Measurements from ENCODE around the gene OR14C36. TPM values are rescaled to one million over a fixed set of nuclear protein-coding genes. Genes with fewer than 3 reads are reported as not detected.

OR14C36 gene
- total RNA-seq, 4 donors from 2014 or later: not detected

- Histone ChIP-seq H3K36me3 (no peaks in the 10 kb centered on the region), H3K27me3 (no peaks in the 10 kb centered on the region), H3K27ac (no peak overlapping the region), H3K4me3 (no peak overlapping the region), H3K9me3 (no peaks in the 10 kb centered on the region), H3K4me1 (no peaks in the 10 kb centered on the region)
- ATAC-seq: no peak
- TF ChIP-seq EP300 (IDR thresholded peaks at IDR 0.05) (no peak), CTCF (IDR thresholded peaks at IDR 0.05) (no peak), POLR2AphosphoS5 (IDR thresholded peaks at IDR 0.05) (no peak), POLR2A (IDR thresholded peaks at IDR 0.05) (no peak)
- 75 to 80% methylated on average over 1 to 5 of the region's 5 CpGs for WGBS, 2 donors (ENCODE audit: low coverage in 1 of 2)
Observed at GRCh38 chr1:248372394-248372793, 23.8 kb downstream of the OR14C36 start.

- H3K9me3 ChIP-seq: no peaks in the 10 kb centered on the region
- WGBS, 2 donors (ENCODE audit: low coverage in 1 of 2): no CpG with 5 or more reads among the region's 4 CpGs
- no peak overlapping the region for H3K4me3 ChIP-seq
- H3K4me1 ChIP-seq: no peaks in the 10 kb centered on the region
- ATAC-seq: no peak
- no peaks in the 10 kb centered on the region for H3K27me3 ChIP-seq
- TF ChIP-seq EP300 (IDR thresholded peaks at IDR 0.05) (no peak), CTCF (IDR thresholded peaks at IDR 0.05) (no peak), POLR2A (IDR thresholded peaks at IDR 0.05) (no peak), POLR2AphosphoS5 (IDR thresholded peaks at IDR 0.05) (no peak)
- no peaks in the 10 kb centered on the region for H3K36me3 ChIP-seq
- no peak overlapping the region for H3K27ac ChIP-seq
Observed at GRCh38 chr1:248373761-248374160, 25.2 kb downstream of the OR14C36 start.

GRCh38 chr1:248375446-248375845 is 26.9 kb downstream of the OR14C36 start, which contains the start of gene OR2T6:
Gene OR2T6, plus strand, starts transcription at chr1:248375746. Its CDS starts 11,863 bp downstream, at chr1:248387609.
- Histone ChIP-seq H3K27ac (no peak within 1 kb of the TSS), H3K4me1 (no peaks in the 10 kb centered on the region), H3K9me3 (no peaks in the 10 kb centered on the region), H3K36me3 (no peaks in the 10 kb centered on the region), H3K4me3 (no peak within 1 kb of the TSS), H3K27me3 (no peaks in the 10 kb centered on the region)
- ATAC-seq: no peak
- TF ChIP-seq EP300 (IDR thresholded peaks at IDR 0.05) (no peak), CTCF (IDR thresholded peaks at IDR 0.05) (no peak), POLR2AphosphoS5 (IDR thresholded peaks at IDR 0.05) (no peak), POLR2A (IDR thresholded peaks at IDR 0.05) (no peak)

GRCh38 chr1:248376916-248377315 is 28.3 kb downstream of the OR14C36 start:
- H3K4me3 ChIP-seq: no peak overlapping the region
- H3K4me1 ChIP-seq: no peaks in the 10 kb centered on the region
- no peak overlapping the region for H3K27ac ChIP-seq
- no peaks in the 10 kb centered on the region for H3K36me3 ChIP-seq
- H3K27me3 ChIP-seq: no peaks in the 10 kb centered on the region
- 54 to 57% methylated on average over 3 of the region's 3 CpGs for WGBS, 2 donors (ENCODE audit: low coverage in 1 of 2)
- ATAC-seq: no peak
- TF ChIP-seq EP300 (IDR thresholded peaks at IDR 0.05) (no peak), CTCF (IDR thresholded peaks at IDR 0.05) (no peak), POLR2AphosphoS5 (IDR thresholded peaks at IDR 0.05) (no peak), POLR2A (IDR thresholded peaks at IDR 0.05) (no peak)
- H3K9me3 ChIP-seq: no peaks in the 10 kb centered on the region

GRCh38 chr1:248380854-248381253 is 32.3 kb downstream of the OR14C36 start:
- H3K9me3 ChIP-seq: no peaks in the 10 kb centered on the region
- H3K4me3 ChIP-seq: no peak overlapping the region
- no peaks in the 10 kb centered on the region for H3K36me3 ChIP-seq
- no peak overlapping the region for H3K27ac ChIP-seq
- no peaks in the 10 kb centered on the region for H3K4me1 ChIP-seq
- 89 to 90% methylated on average over 2 to 3 of the region's 3 CpGs for WGBS, 2 donors (ENCODE audit: low coverage in 1 of 2)
- no peaks in the 10 kb centered on the region for H3K27me3 ChIP-seq
- TF ChIP-seq POLR2AphosphoS5 (IDR thresholded peaks at IDR 0.05) (no peak), CTCF (IDR thresholded peaks at IDR 0.05) (no peak), EP300 (IDR thresholded peaks at IDR 0.05) (no peak), POLR2A (IDR thresholded peaks at IDR 0.05) (no peak)
- ATAC-seq: no peak
